GM23338 (cell line): ENCODE data around the gene DOCK1. TPM values are rescaled to one million over a fixed set of nuclear protein-coding genes. Genes with fewer than 3 reads are reported as not detected.

Experiments
- ATAC-seq: fragments of 200-7000 bp; cut with Tn5 transposase; 3 replicates; pipeline ENCODE4 v1.9.1; 2020
- DNase-seq: peaks from one replicate; pipeline ENCODE4 v3.0.0-alpha.2; 2015; ENCODE audit warnings: low spot score
- H2AFZ ChIP-seq: fragments of 200-600 bp; sonication (generic); 2 replicates; pipeline ENCODE4 v1.8.0; 2016; ENCODE audit warnings: antibody characterized with exemption, mild to moderate bottlenecking, moderate library complexity
- H3F3A ChIP-seq: fragments of 200-600 bp; sonication (generic); replicated peaks from 2 replicates; pipeline ENCODE4 v1.8.0; 2017; ENCODE audit warnings: antibody characterized with exemption, mixed run types, low read depth
- H3K27ac ChIP-seq: fragments of 200-600 bp; sonication (generic); 2 replicates; pipeline ENCODE4 v1.6.1; 2016; ENCODE audit warnings: low read depth
- H3K27me3 ChIP-seq: fragments of 200-600 bp; sonication (generic); 2 replicates; pipeline ENCODE4 v1.8.0; 2016; ENCODE audit warnings: mild to moderate bottlenecking, mixed run types, moderate library complexity; ENCODE audit not compliant: insufficient read depth
- H3K36me3 ChIP-seq: fragments of 200-600 bp; sonication (generic); 2 replicates; pipeline ENCODE4 v1.8.0; 2016; ENCODE audit warnings: mild to moderate bottlenecking; ENCODE audit not compliant: insufficient read depth
- H3K4me1 ChIP-seq: fragments of 200-600 bp; sonication (generic); 2 replicates; pipeline ENCODE4 v1.8.0; 2016; ENCODE audit warnings: mild to moderate bottlenecking, moderate library complexity; ENCODE audit not compliant: insufficient read depth
- H3K4me2 ChIP-seq: fragments of 200-600 bp; sonication (generic); 2 replicates; pipeline ENCODE4 v1.7.1; 2017; ENCODE audit warnings: mixed run types
- H3K4me3 ChIP-seq: fragments of 200-600 bp; sonication (generic); 2 replicates; pipeline ENCODE4 v1.6.1; 2016; ENCODE audit warnings: mixed run types
- H3K79me2 ChIP-seq: fragments of 200-600 bp; sonication (generic); replicated peaks from 2 replicates; pipeline ENCODE4 v1.8.0; 2017; ENCODE audit warnings: mild to moderate bottlenecking; ENCODE audit not compliant: insufficient read depth
- H3K9me2 ChIP-seq: fragments of 200-600 bp; sonication (generic); 2 replicates; pipeline ENCODE4 v1.8.0; 2017; ENCODE audit not compliant: insufficient read depth
- H4K20me1 ChIP-seq: fragments of 200-600 bp; sonication (generic); replicated peaks from 2 replicates; pipeline ENCODE4 v1.8.0; 2017; ENCODE audit warnings: mild to moderate bottlenecking; ENCODE audit not compliant: insufficient read depth
- H3K27ac Mint-ChIP-seq: 2 replicates; pipeline ENCODE4 v1.8.0; 2020; ENCODE audit warnings: inconsistent platforms, mild to moderate bottlenecking, moderate library complexity, mixed read lengths
- H3K27me3 Mint-ChIP-seq: 3 replicates; pipeline ENCODE4 v1.8.0; 2022; ENCODE audit warnings: low read depth, mild to moderate bottlenecking, moderate library complexity, mixed read lengths, inconsistent platforms; ENCODE audit not compliant: insufficient read depth, poor library complexity
- H3K36me3 Mint-ChIP-seq: 3 replicates; pipeline ENCODE4 v1.8.0; 2021; ENCODE audit warnings: low read depth, mild to moderate bottlenecking, inconsistent platforms, moderate library complexity, mixed read lengths
- H3K4me1 Mint-ChIP-seq: 3 replicates; pipeline ENCODE4 v1.8.0; 2020; ENCODE audit warnings: mild to moderate bottlenecking, inconsistent platforms, mixed read lengths
- H3K4me3 Mint-ChIP-seq: 3 replicates; pipeline ENCODE4 v1.8.0; 2021; ENCODE audit warnings: moderate library complexity, mild to moderate bottlenecking, inconsistent platforms, mixed read lengths
- H3K9me3 Mint-ChIP-seq: 3 replicates; pipeline ENCODE4 v1.8.0; 2020; ENCODE audit warnings: moderate library complexity, mild to moderate bottlenecking, inconsistent platforms, mixed read lengths
- CREB1 ChIP-seq: fragments of 250-450 bp; sonication (Bioruptor Pico); IDR thresholded peaks from 2 replicates; pipeline ENCODE4 v1.5.0; 2020; ENCODE audit warnings: low read depth, mild to moderate bottlenecking, moderate library complexity
- EZH2phosphoT487 ChIP-seq: fragments of 200-600 bp; sonication (generic); IDR thresholded peaks from one replicate; pipeline ENCODE4 v1.8.1; 2018; ENCODE audit warnings: antibody characterized with exemption; ENCODE audit not compliant: unreplicated experiment
- NANOG ChIP-seq: IDR thresholded peaks from 2 replicates; pipeline ENCODE4 v1.6.1; 2016; ENCODE audit warnings: antibody characterized with exemption, borderline replicate concordance
- POLR2AphosphoS5 ChIP-seq: IDR thresholded peaks from 2 replicates; pipeline ENCODE4 v1.6.1; 2016; ENCODE audit warnings: antibody characterized with exemption, low read depth
- STAT1 ChIP-seq: IDR thresholded peaks from one replicate; pipeline ENCODE4 v1.6.1; 2016; ENCODE audit warnings: antibody characterized with exemption; ENCODE audit not compliant: unreplicated experiment
- polyA plus RNA-seq: library from polyadenylated mRNA; unstranded; fragments of >200 nt; fragmentation: Nextera tagmentation; extraction: Ambion mirVana; gene quantifications from 2 replicates; pipeline ENCODE4 v1.2.1, GENCODE V29; 2016
- total RNA-seq: library from RNA; depleted of rRNA; stranded (reverse); fragments of >200 nt; shearing (Covaris generic); gene quantifications from 2 replicates; pipeline ENCODE4 v1.2.3, GENCODE V29; 2014
- TF ChIP-seq, protein P1 (sequence below): fragments of 250-450 bp; sonication (Bioruptor Pico); IDR thresholded peaks from 2 replicates; pipeline ENCODE4 v1.5.0; 2020; ENCODE audit warnings: mild to moderate bottlenecking, moderate library complexity
- TF ChIP-seq, protein P2 (sequence below), 2 experiments: fragments of 200-600 bp in 1 of 2; sonication (generic) in 1 of 2; conservative IDR thresholded peaks; 2 replicates each; pipeline versions ENCODE4 v1.5.1 to v1.6.1; 2016 to 2017; ENCODE audit warnings: antibody characterized with exemption in 2 of 2, low read depth in 2 of 2, mild to moderate bottlenecking in 2 of 2, moderate library complexity in 1 of 2

The DOCK1 gene
- total and polyA plus RNA-seq, 2 experiments from 2014 or later = 13.2 to 55.3 TPM

GRCh38 chr10:127250031-127250430 is 344.8 kb downstream of the DOCK1 start:
- ATAC-seq = no peak
- Histone ChIP-seq H3K36me3 (no peaks in the 10 kb centered on the region; the same call in 1 of the 2 replicates), H3K4me3 (no peak overlapping the region), H3K9me2 (no peaks in the 10 kb centered on the region), H3F3A (no peaks in the 10 kb centered on the region), H3K79me2 (no peaks in the 10 kb centered on the region), H4K20me1 (no peaks in the 10 kb centered on the region), H3K27me3 (no peaks in the 10 kb centered on the region), H3K4me1 (no peaks in the 10 kb centered on the region), H3K4me2 (no peak overlapping the region), H2AFZ (no peak overlapping the region), H3K27ac (no peak overlapping the region)
- H3K27me3 Mint-ChIP-seq = peaks cover 10% of the 10 kb centered on the region
- H3K4me1 Mint-ChIP-seq = peaks cover 9% of the 10 kb centered on the region
- DNase-seq = no peak
- H3K4me3 Mint-ChIP-seq = no peak overlapping the region
- TF ChIP-seq CREB1 (no peak), EZH2phosphoT487 (no peak), NANOG (no peak), POLR2AphosphoS5 (no peak), STAT1 (no peak)
- TF ChIP-seq, protein P1, sequence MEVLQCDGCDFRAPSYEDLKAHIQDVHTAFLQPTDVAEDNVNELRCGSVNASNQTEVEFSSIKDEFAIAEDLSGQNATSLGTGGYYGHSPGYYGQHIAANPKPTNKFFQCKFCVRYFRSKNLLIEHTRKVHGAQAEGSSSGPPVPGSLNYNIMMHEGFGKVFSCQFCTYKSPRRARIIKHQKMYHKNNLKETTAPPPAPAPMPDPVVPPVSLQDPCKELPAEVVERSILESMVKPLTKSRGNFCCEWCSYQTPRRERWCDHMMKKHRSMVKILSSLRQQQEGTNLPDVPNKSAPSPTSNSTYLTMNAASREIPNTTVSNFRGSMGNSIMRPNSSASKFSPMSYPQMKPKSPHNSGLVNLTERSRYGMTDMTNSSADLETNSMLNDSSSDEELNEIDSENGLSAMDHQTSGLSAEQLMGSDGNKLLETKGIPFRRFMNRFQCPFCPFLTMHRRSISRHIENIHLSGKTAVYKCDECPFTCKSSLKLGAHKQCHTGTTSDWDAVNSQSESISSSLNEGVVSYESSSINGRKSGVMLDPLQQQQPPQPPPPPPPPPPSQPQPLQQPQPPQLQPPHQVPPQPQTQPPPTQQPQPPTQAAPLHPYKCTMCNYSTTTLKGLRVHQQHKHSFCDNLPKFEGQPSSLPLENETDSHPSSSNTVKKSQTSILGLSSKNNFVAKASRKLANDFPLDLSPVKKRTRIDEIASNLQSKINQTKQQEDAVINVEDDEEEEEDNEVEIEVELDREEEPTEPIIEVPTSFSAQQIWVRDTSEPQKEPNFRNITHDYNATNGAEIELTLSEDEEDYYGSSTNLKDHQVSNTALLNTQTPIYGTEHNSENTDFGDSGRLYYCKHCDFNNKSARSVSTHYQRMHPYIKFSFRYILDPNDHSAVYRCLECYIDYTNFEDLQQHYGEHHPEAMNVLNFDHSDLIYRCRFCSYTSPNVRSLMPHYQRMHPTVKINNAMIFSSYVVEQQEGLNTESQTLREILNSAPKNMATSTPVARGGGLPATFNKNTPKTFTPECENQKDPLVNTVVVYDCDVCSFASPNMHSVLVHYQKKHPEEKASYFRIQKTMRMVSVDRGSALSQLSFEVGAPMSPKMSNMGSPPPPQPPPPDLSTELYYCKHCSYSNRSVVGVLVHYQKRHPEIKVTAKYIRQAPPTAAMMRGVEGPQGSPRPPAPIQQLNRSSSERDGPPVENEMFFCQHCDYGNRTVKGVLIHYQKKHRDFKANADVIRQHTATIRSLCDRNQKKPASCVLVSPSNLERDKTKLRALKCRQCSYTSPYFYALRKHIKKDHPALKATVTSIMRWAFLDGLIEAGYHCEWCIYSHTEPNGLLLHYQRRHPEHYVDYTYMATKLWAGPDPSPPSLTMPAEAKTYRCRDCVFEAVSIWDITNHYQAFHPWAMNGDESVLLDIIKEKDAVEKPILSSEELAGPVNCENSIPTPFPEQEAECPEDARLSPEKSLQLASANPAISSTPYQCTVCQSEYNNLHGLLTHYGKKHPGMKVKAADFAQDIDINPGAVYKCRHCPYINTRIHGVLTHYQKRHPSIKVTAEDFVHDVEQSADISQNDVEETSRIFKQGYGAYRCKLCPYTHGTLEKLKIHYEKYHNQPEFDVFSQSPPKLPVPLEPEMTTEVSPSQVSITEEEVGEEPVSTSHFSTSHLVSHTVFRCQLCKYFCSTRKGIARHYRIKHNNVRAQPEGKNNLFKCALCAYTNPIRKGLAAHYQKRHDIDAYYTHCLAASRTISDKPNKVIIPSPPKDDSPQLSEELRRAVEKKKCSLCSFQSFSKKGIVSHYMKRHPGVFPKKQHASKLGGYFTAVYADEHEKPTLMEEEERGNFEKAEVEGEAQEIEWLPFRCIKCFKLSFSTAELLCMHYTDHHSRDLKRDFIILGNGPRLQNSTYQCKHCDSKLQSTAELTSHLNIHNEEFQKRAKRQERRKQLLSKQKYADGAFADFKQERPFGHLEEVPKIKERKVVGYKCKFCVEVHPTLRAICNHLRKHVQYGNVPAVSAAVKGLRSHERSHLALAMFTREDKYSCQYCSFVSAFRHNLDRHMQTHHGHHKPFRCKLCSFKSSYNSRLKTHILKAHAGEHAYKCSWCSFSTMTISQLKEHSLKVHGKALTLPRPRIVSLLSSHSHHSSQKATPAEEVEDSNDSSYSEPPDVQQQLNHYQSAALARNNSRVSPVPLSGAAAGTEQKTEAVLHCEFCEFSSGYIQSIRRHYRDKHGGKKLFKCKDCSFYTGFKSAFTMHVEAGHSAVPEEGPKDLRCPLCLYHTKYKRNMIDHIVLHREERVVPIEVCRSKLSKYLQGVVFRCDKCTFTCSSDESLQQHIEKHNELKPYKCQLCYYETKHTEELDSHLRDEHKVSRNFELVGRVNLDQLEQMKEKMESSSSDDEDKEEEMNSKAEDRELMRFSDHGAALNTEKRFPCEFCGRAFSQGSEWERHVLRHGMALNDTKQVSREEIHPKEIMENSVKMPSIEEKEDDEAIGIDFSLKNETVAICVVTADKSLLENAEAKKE (CRISPR knock-in tag) = no peak
- TF ChIP-seq, protein P2, sequence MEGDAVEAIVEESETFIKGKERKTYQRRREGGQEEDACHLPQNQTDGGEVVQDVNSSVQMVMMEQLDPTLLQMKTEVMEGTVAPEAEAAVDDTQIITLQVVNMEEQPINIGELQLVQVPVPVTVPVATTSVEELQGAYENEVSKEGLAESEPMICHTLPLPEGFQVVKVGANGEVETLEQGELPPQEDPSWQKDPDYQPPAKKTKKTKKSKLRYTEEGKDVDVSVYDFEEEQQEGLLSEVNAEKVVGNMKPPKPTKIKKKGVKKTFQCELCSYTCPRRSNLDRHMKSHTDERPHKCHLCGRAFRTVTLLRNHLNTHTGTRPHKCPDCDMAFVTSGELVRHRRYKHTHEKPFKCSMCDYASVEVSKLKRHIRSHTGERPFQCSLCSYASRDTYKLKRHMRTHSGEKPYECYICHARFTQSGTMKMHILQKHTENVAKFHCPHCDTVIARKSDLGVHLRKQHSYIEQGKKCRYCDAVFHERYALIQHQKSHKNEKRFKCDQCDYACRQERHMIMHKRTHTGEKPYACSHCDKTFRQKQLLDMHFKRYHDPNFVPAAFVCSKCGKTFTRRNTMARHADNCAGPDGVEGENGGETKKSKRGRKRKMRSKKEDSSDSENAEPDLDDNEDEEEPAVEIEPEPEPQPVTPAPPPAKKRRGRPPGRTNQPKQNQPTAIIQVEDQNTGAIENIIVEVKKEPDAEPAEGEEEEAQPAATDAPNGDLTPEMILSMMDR (conservative IDR thresholded peaks at IDR 0.05; ENCODE audit: low read depth in 2 of 2) = no peak
- H3K36me3 Mint-ChIP-seq = peaks cover 38% of the 10 kb centered on the region
- no peak overlapping the region for H3K27ac Mint-ChIP-seq
- peaks cover 14% of the 10 kb centered on the region; the same call in 2 of the 3 replicates for H3K9me3 Mint-ChIP-seq
